ENCODE results near the gene AP2S1.
"Not testable (repeated sequence)": the region's sequence is repeated elsewhere in the genome, so short reads cannot be mapped to it uniquely, and the experiment has no call there.

The AP2S1 gene

GRCh38 chr19:46872967-46873366, 22.3 kb upstream of the AP2S1 start:
- Histone ChIP-seq H3K4me3 (ENCODE audit: low read depth, low read length) (no peak overlapping the region), H3K36me3 (ENCODE audit: control insufficient read depth in 2 of 2, insufficient read depth in 1 of 2, low read length in 2 of 2) (peaks cover 0 to 3% of the 10 kb centered on the region in 2 experiments; a peak in 2 of 3 replicates), H3K4me1 (ENCODE audit: control insufficient read depth, insufficient read depth, low read length) (peaks cover 8% of the 10 kb centered on the region), H3K9me3 (ENCODE audit: control insufficient read depth, insufficient read depth, low read depth, low read length) (no peaks in the 10 kb centered on the region), H3K27ac (ENCODE audit: extremely low read depth, low read depth, low read length) (no peak overlapping the region)
- ChIA-PET CTCF (interaction anchor here (0.6 to 1.6 kb wide), 5 partner anchors 9 to 364 kb away, joined by 3 to 4 read pairs (median 3); no protein-coding TSS in a partner anchor), POLR2A (no interaction called here)
- TF ChIP-seq, protein P1, sequence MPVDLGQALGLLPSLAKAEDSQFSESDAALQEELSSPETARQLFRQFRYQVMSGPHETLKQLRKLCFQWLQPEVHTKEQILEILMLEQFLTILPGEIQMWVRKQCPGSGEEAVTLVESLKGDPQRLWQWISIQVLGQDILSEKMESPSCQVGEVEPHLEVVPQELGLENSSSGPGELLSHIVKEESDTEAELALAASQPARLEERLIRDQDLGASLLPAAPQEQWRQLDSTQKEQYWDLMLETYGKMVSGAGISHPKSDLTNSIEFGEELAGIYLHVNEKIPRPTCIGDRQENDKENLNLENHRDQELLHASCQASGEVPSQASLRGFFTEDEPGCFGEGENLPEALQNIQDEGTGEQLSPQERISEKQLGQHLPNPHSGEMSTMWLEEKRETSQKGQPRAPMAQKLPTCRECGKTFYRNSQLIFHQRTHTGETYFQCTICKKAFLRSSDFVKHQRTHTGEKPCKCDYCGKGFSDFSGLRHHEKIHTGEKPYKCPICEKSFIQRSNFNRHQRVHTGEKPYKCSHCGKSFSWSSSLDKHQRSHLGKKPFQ (tag by site-specific recombination; IDR thresholded peaks at IDR 0.05), result no peak
- TF ChIP-seq PRDM1 (tag by site-specific recombination; IDR thresholded peaks at IDR 0.05), result peak; percentile 66
- no peak for TF ChIP-seq YY1 (tag by site-specific recombination; IDR thresholded peaks at IDR 0.05)
- no peak for TF ChIP-seq ZNF626 (tag by site-specific recombination; IDR thresholded peaks at IDR 0.05)

DNA sequence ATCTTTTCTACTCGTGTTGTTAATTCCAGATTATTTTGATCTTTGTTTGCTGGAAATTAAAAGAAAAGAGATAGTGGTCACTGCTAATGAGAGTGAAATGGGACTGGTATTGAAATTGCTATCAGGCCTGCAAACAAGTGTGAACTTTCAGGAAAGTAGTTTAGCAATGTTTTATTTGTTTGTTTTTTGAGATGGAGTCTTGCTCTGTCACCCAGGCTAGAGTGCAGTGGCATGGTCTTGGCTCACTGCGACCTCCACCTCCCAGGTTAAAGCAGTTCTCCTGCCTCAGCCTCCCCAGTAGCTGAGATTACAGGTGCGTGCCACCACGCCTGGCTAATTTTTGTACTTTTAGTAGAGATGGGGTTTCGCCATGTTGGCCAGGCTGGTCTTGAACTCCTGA, 20.5 kb upstream of the AP2S1 start:
- H3K4me3 ChIP-seq (ENCODE audit: low read depth, low read length); H3K9me3 ChIP-seq (ENCODE audit: control insufficient read depth, insufficient read depth, low read depth, low read length); H3K27ac ChIP-seq (ENCODE audit: extremely low read depth, low read depth, low read length); H3K36me3 ChIP-seq (ENCODE audit: control insufficient read depth in 2 of 2, insufficient read depth in 1 of 2, low read length in 2 of 2): not testable (repeated sequence)
- TF ChIP-seq PRDM1 (tag by site-specific recombination; IDR thresholded peaks at IDR 0.05), result peak; percentile 41; the same call in 1 of the 2 replicates
- POLR2A ChIA-PET, result interaction anchor here (0.7 kb wide), 1 partner anchor 10 kb away, joined by 3 read pairs; no protein-coding TSS in a partner anchor
- CTCF ChIA-PET, result interaction anchor here (1.8 kb wide), 1 partner anchor 119 kb away, joined by 9 read pairs; no protein-coding TSS in a partner anchor
- H3K4me1 ChIP-seq (ENCODE audit: control insufficient read depth, insufficient read depth, low read length), result peaks cover 23% of the 10 kb centered on the region

- POLR2A ChIA-PET, result interaction anchor here (0.6 to 0.9 kb wide), 3 partner anchors 8 to 1692 kb away, joined by 3 to 5 read pairs (median 4); no protein-coding TSS in a partner anchor
- Histone ChIP-seq H3K4me3 (ENCODE audit: low read depth, low read length) (no peak overlapping the region), H3K9me3 (ENCODE audit: control insufficient read depth, insufficient read depth, low read depth, low read length) (no peaks in the 10 kb centered on the region), H3K4me1 (ENCODE audit: control insufficient read depth, insufficient read depth, low read length) (peaks cover 36% of the 10 kb centered on the region), H3K36me3 (ENCODE audit: control insufficient read depth in 2 of 2, insufficient read depth in 1 of 2, low read length in 2 of 2) (peaks cover 0 to 3% of the 10 kb centered on the region in 2 experiments; a peak in 2 of 3 replicates), H3K27ac (ENCODE audit: extremely low read depth, low read depth, low read length) (no peak overlapping the region)
- CTCF ChIA-PET, result interaction anchor here (0.6 to 2.1 kb wide), 5 partner anchors 12 to 1390 kb away, joined by 3 to 6 read pairs (median 4); no protein-coding TSS in a partner anchor
- no peak for TF ChIP-seq ZNF571 (tag by site-specific recombination; IDR thresholded peaks at IDR 0.05)
- TF ChIP-seq, protein P2, sequence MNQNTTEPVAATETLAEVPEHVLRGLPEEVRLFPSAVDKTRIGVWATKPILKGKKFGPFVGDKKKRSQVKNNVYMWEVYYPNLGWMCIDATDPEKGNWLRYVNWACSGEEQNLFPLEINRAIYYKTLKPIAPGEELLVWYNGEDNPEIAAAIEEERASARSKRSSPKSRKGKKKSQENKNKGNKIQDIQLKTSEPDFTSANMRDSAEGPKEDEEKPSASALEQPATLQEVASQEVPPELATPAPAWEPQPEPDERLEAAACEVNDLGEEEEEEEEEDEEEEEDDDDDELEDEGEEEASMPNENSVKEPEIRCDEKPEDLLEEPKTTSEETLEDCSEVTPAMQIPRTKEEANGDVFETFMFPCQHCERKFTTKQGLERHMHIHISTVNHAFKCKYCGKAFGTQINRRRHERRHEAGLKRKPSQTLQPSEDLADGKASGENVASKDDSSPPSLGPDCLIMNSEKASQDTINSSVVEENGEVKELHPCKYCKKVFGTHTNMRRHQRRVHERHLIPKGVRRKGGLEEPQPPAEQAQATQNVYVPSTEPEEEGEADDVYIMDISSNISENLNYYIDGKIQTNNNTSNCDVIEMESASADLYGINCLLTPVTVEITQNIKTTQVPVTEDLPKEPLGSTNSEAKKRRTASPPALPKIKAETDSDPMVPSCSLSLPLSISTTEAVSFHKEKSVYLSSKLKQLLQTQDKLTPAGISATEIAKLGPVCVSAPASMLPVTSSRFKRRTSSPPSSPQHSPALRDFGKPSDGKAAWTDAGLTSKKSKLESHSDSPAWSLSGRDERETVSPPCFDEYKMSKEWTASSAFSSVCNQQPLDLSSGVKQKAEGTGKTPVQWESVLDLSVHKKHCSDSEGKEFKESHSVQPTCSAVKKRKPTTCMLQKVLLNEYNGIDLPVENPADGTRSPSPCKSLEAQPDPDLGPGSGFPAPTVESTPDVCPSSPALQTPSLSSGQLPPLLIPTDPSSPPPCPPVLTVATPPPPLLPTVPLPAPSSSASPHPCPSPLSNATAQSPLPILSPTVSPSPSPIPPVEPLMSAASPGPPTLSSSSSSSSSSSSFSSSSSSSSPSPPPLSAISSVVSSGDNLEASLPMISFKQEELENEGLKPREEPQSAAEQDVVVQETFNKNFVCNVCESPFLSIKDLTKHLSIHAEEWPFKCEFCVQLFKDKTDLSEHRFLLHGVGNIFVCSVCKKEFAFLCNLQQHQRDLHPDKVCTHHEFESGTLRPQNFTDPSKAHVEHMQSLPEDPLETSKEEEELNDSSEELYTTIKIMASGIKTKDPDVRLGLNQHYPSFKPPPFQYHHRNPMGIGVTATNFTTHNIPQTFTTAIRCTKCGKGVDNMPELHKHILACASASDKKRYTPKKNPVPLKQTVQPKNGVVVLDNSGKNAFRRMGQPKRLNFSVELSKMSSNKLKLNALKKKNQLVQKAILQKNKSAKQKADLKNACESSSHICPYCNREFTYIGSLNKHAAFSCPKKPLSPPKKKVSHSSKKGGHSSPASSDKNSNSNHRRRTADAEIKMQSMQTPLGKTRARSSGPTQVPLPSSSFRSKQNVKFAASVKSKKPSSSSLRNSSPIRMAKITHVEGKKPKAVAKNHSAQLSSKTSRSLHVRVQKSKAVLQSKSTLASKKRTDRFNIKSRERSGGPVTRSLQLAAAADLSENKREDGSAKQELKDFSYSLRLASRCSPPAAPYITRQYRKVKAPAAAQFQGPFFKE (tag by site-specific recombination; IDR thresholded peaks at IDR 0.05; ENCODE audit: borderline replicate concordance), result no peak
- no peak for TF ChIP-seq ZSCAN18 (tag by site-specific recombination; IDR thresholded peaks at IDR 0.05)
- TF ChIP-seq, protein P3, sequence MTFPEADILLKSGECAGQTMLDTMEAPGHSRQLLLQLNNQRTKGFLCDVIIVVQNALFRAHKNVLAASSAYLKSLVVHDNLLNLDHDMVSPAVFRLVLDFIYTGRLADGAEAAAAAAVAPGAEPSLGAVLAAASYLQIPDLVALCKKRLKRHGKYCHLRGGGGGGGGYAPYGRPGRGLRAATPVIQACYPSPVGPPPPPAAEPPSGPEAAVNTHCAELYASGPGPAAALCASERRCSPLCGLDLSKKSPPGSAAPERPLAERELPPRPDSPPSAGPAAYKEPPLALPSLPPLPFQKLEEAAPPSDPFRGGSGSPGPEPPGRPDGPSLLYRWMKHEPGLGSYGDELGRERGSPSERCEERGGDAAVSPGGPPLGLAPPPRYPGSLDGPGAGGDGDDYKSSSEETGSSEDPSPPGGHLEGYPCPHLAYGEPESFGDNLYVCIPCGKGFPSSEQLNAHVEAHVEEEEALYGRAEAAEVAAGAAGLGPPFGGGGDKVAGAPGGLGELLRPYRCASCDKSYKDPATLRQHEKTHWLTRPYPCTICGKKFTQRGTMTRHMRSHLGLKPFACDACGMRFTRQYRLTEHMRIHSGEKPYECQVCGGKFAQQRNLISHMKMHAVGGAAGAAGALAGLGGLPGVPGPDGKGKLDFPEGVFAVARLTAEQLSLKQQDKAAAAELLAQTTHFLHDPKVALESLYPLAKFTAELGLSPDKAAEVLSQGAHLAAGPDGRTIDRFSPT (tag by site-specific recombination; IDR thresholded peaks at IDR 0.05), result no peak
- TF ChIP-seq ZNF426 (tag by site-specific recombination; IDR thresholded peaks at IDR 0.05), result no peak
- TF ChIP-seq, protein P4, sequence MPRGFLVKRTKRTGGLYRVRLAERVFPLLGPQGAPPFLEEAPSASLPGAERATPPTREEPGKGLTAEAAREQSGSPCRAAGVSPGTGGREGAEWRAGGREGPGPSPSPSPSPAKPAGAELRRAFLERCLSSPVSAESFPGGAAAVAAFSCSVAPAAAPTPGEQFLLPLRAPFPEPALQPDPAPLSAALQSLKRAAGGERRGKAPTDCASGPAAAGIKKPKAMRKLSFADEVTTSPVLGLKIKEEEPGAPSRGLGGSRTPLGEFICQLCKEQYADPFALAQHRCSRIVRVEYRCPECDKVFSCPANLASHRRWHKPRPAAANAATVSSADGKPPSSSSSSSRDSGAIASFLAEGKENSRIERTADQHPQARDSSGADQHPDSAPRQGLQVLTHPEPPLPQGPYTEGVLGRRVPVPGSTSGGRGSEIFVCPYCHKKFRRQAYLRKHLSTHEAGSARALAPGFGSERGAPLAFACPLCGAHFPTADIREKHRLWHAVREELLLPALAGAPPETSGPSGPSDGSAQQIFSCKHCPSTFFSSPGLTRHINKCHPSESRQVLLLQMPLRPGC (tag by site-specific recombination; IDR thresholded peaks at IDR 0.05), result no peak
- no peak for TF ChIP-seq ZNF350 (tag by site-specific recombination; IDR thresholded peaks at IDR 0.05)
- TF ChIP-seq ZBTB26 (tag by site-specific recombination; optimal IDR thresholded peaks at IDR 0.05), result no peak
- no peak for TF ChIP-seq ZNF266 (tag by site-specific recombination; IDR thresholded peaks at IDR 0.05; ENCODE audit: low read depth)
Observed at GRCh38 chr19:46868025-46868802, 17.6 kb upstream of the AP2S1 start.

All from HEK293 (cell line).